ENCODE measurements around the gene ATG4A. TPM values are rescaled to one million over a fixed set of nuclear protein-coding genes. Genes with fewer than 3 reads are reported as not detected.

ATG4A gene
- total and polyA plus RNA-seq, 2 of the 8 experiments (the other 6 are each of a cell fraction or from before 2014, with no cell fraction given) = 1.2 to 2.0 TPM

- H2BK15ac ChIP-seq (ENCODE audit: low read length) = no peak overlapping the region
- no peak overlapping the region for H3K9ac ChIP-seq (replicated peaks in 1 of 4; ENCODE audit: extremely low read depth in 1 of 4, low read depth in 3 of 4, low read length in 3 of 4)
- no peaks in the 10 kb centered on the region for H4K20me1 ChIP-seq (replicated peaks in 1 of 2; ENCODE audit: control insufficient read depth in 1 of 2, insufficient read depth in 2 of 2, low read length in 2 of 2)
- H2BK5ac ChIP-seq (ENCODE audit: low read depth, low read length) = no peak overlapping the region
- no peaks in the 10 kb centered on the region for H3K36me3 ChIP-seq (ENCODE audit: control insufficient read depth in 2 of 4, insufficient read depth in 4 of 4, low read length in 3 of 4)
- no peak overlapping the region for H3K27ac ChIP-seq (ENCODE audit: low read depth, low read length)
- DNase-seq (ENCODE audit: low read depth in 1 of 2, low spot score in 2 of 2) (no peak), FAIRE-seq (no peak)
- H3K56ac ChIP-seq (replicated peaks; ENCODE audit: insufficient read length, low read depth, low read length) = no peak overlapping the region
- no peaks in the 10 kb centered on the region for H3K4me1 ChIP-seq (replicated peaks in 1 of 4; ENCODE audit: control insufficient read depth in 3 of 4, insufficient read depth in 4 of 4, low read length in 3 of 4)
- no peak overlapping the region for H2AK5ac ChIP-seq (ENCODE audit: low read depth, low read length)
- ChIA-PET POLR2A (ENCODE audit: partially characterized antibody) (no interaction called here), CTCF (ENCODE audit: partially characterized antibody) (no interaction called here)
- no peak overlapping the region for H3K4ac ChIP-seq (replicated peaks; ENCODE audit: insufficient read length, low read depth, low read length)
- H3K23ac ChIP-seq (ENCODE audit: insufficient read length) = no peak overlapping the region
- H4K8ac ChIP-seq (ENCODE audit: extremely low read depth, insufficient read depth, low read length) = no peak overlapping the region
- no peak overlapping the region for H3K14ac ChIP-seq (ENCODE audit: insufficient read length)
- no peak overlapping the region for H3K18ac ChIP-seq (ENCODE audit: extremely low read depth, low read length)
- H3K23me2 ChIP-seq (ENCODE audit: low read depth, low read length) = no peaks in the 10 kb centered on the region
- H3K4me3 ChIP-seq (ENCODE audit: extremely low read depth in 1 of 4, insufficient read depth in 2 of 4, low read depth in 3 of 4, low read length in 4 of 4) = no peak overlapping the region
- WGBS, 2 experiments (ENCODE audit: extremely low coverage in 1 of 2, insufficient coverage in 1 of 2, insufficient read length in 1 of 2, insufficient replicate concordance in 2 of 2, low coverage in 1 of 2, low lambda C conversion rate in 2 of 2, missing lambda C conversion rate in 1 of 2) = 89% methylated on average over 3 of the region's 3 CpGs; no CpG with 5 or more reads in 1 of the 2 experiments
- H3K79me2 ChIP-seq (ENCODE audit: control insufficient read depth in 1 of 2, insufficient read depth in 2 of 2, low read length in 2 of 2) = no peaks in the 10 kb centered on the region
- no peaks in the 10 kb centered on the region for H3K27me3 ChIP-seq (replicated peaks in 1 of 4; ENCODE audit: control insufficient read depth in 3 of 4, extremely low read depth in 1 of 4, insufficient read depth in 3 of 4, low read length in 3 of 4)
- no peaks in the 10 kb centered on the region for H3K9me3 ChIP-seq (ENCODE audit: insufficient read depth in 2 of 2, low read depth in 1 of 2, low read length in 1 of 2)
- H2BK20ac ChIP-seq (ENCODE audit: low read length) = no peak overlapping the region
- H3K79me1 ChIP-seq (ENCODE audit: low read depth, low read length) = no peaks in the 10 kb centered on the region
- no peak overlapping the region for H4K5ac ChIP-seq (ENCODE audit: insufficient read length, low read depth, low read length)
- H4K91ac ChIP-seq (replicated peaks; ENCODE audit: insufficient read length, low read length) = no peak overlapping the region
- H2BK12ac ChIP-seq (ENCODE audit: low read depth, low read length) = no peak overlapping the region
- H2BK120ac ChIP-seq (replicated peaks; ENCODE audit: low read depth, low read length) = no peak overlapping the region
- H3K4me2 ChIP-seq (ENCODE audit: insufficient read depth in 1 of 2, low read depth in 2 of 2, low read length in 2 of 2) = no peak overlapping the region
- H2AFZ ChIP-seq (ENCODE audit: low read length) = no peak overlapping the region
- no peak for TF ChIP-seq GTF2F1 (IDR thresholded peaks at IDR 0.05; ENCODE audit: borderline replicate concordance, low read depth, low read length)
- no peak for TF ChIP-seq SP2 (IDR thresholded peaks at IDR 0.05; ENCODE audit: low read length)
- no peak for TF ChIP-seq FOSL1 (IDR thresholded peaks at IDR 0.05; ENCODE audit: insufficient read depth, low read depth, low read length)
- TF ChIP-seq RXRA (IDR thresholded peaks at IDR 0.05; ENCODE audit: insufficient read depth, low read depth, low read length) = no peak
- TF ChIP-seq ZNF274 (IDR thresholded peaks at IDR 0.05; ENCODE audit: borderline replicate concordance, extremely low read depth, low read length) = no peak
- no peak for TF ChIP-seq E2F6 (IDR thresholded peaks at IDR 0.05)
- TF ChIP-seq CTCF (IDR thresholded peaks at IDR 0.05; ENCODE audit: control extremely low read depth in 1 of 3, insufficient read depth in 1 of 3, low read depth in 1 of 3, low read length in 3 of 3) = no peak
- TF ChIP-seq TBP (IDR thresholded peaks at IDR 0.05; ENCODE audit: low read depth, low read length) = no peak
- TF ChIP-seq JUND (IDR thresholded peaks at IDR 0.05; ENCODE audit: low read length) = no peak
- no peak for TF ChIP-seq EGR1 (IDR thresholded peaks at IDR 0.05; ENCODE audit: borderline replicate concordance, low read depth, low read length)
- TF ChIP-seq BRCA1 (IDR thresholded peaks at IDR 0.05; ENCODE audit: low read depth, low read length) = no peak
- TF ChIP-seq PHF8 (conservative IDR thresholded peaks at IDR 0.05; ENCODE audit: low read depth, low read length) = no peak
These were observed 26.4 kb downstream of the ATG4A start for GRCh38 chrX:108117988-108118387.

Data from H1 (cell line).